CD4-positive, alpha-beta T cell (primary cell): ENCODE measurements around the gene CAMTA1. TPM values are rescaled to one million over a fixed set of nuclear protein-coding genes. Genes with fewer than 3 reads are reported as not detected.

Source experiments
- ATAC-seq: fragments of 200-7000 bp; cut with Tn5 transposase; one replicate; pipeline ENCODE4 v1.10.0; 2022; ENCODE audit warnings: mild to moderate bottlenecking; ENCODE audit not compliant: poor library complexity
- CTCF ChIA-PET: fragments of 350-600 bp; sonication (Branson Sonifier 250); formaldehyde crosslinking; loops from one replicate; lab custom pipeline; 2021; ENCODE audit warnings: antibody characterized with exemption, inconsistent platforms; lab: Charles Lee
- POLR2A ChIA-PET: fragments of 350-600 bp; sonication (Branson Sonifier 250); formaldehyde crosslinking; loops from one replicate; lab custom pipeline; 2021; ENCODE audit warnings: antibody characterized with exemption, inconsistent platforms; lab: Charles Lee
- DNase-seq, 14 experiments: peaks; one replicate each; pipeline ENCODE4 v3.0.0-alpha.2; 2013 to 2020; ENCODE audit warnings: mixed read lengths in 2 of 14
- H3K27ac ChIP-seq, 2 donors: one replicate each; pipeline versions ENCODE4 v1.5.1 to v1.7.0; 2013; ENCODE audit warnings: low read length in 2 of 2, low read depth in 1 of 2, mild to moderate bottlenecking in 1 of 2
- H3K27me3 ChIP-seq, 2 experiments: 1 replicate in 1 of 2; 2 replicates in 1 of 2; pipeline versions ENCODE4 v1.6.1 to v1.7.0; 2013; ENCODE audit warnings: low read length in 2 of 2, control low read depth in 1 of 2, mild to moderate bottlenecking in 1 of 2, moderate library complexity in 1 of 2; ENCODE audit not compliant: insufficient read depth in 2 of 2, control insufficient read depth in 1 of 2
- H3K36me3 ChIP-seq: one replicate; pipeline ENCODE4 v1.6.1; 2013; ENCODE audit warnings: low read length, control low read depth; ENCODE audit not compliant: insufficient read depth
- H3K4me1 ChIP-seq: one replicate; pipeline ENCODE4 v1.6.1; 2013; ENCODE audit warnings: low read length, control low read depth; ENCODE audit not compliant: insufficient read depth
- H3K4me3 ChIP-seq: one replicate; pipeline ENCODE4 v1.5.1; 2013; ENCODE audit warnings: mild to moderate bottlenecking, low read length, moderate library complexity
- H3K9me3 ChIP-seq, 2 experiments: 1 replicate in 1 of 2; 2 replicates in 1 of 2; pipeline versions ENCODE4 v1.6.1 to v1.7.0; 2013; ENCODE audit warnings: low read length in 2 of 2, mild to moderate bottlenecking in 2 of 2, control low read depth in 1 of 2, moderate library complexity in 1 of 2; ENCODE audit not compliant: control insufficient read depth in 1 of 2, insufficient read depth in 1 of 2
- H3K27ac Mint-ChIP-seq: one replicate; pipeline ENCODE4 v1.8.0; 2020; ENCODE audit warnings: mixed read lengths
- H3K27me3 Mint-ChIP-seq: one replicate; pipeline ENCODE4 v1.8.0; 2021; ENCODE audit warnings: mixed read lengths
- H3K36me3 Mint-ChIP-seq: one replicate; pipeline ENCODE4 v1.8.0; 2021; ENCODE audit warnings: low read depth, mixed read lengths
- H3K4me1 Mint-ChIP-seq: one replicate; pipeline ENCODE4 v1.8.0; 2021; ENCODE audit warnings: low read depth, mixed read lengths
- H3K4me3 Mint-ChIP-seq: one replicate; pipeline ENCODE4 v1.8.0; 2020; ENCODE audit warnings: mild to moderate bottlenecking, mixed read lengths
- H3K9me3 Mint-ChIP-seq: one replicate; pipeline ENCODE4 v1.8.0; 2020; ENCODE audit warnings: mixed read lengths
- CTCF ChIP-seq: fragments of 200-600 bp; IDR thresholded peaks from one replicate; pipeline ENCODE4 v1.8.0; 2022; ENCODE audit warnings: antibody characterized with exemption, mild to moderate bottlenecking
- intact Hi-C, 2 experiments: fragments of 100-400 bp; cut with DNase I in 1 of 2; cut with micrococcal nuclease in 1 of 2; formaldehyde crosslinking; loops; one replicate each; pipeline versions ENCODE4 v1.15.1 to v1.9.0; 2023 to 2025; cut with DNase I, micrococcal nuclease
- total RNA-seq, 174 experiments: library from RNA in 2 of 174; stranded (reverse) in 2 of 174; gene quantifications; one replicate each; pipeline ENCODE4 v1.2.3 and lab custom pipeline; 2021 to 2026

CAMTA1 gene
- total RNA-seq, 2 experiments from 2014 or later = 38.6 to 39.3 TPM

GRCh38 chr1:7103874-7104273, 318.6 kb downstream of the CAMTA1 start:
- H3K4me1 Mint-ChIP-seq = no peaks in the 10 kb centered on the region
- intact Hi-C loops = no loop called here
- H3K4me3 ChIP-seq = no peak overlapping the region
- no peaks in the 10 kb centered on the region for H3K9me3 ChIP-seq
- DNase-seq (no peak), ATAC-seq (no peak)
- ChIA-PET POLR2A (no interaction called here), CTCF (no interaction called here)
- H3K4me1 ChIP-seq = no peaks in the 10 kb centered on the region
- H3K27ac ChIP-seq = no peak overlapping the region
- H3K36me3 Mint-ChIP-seq = no peaks in the 10 kb centered on the region
- H3K4me3 Mint-ChIP-seq = no peak overlapping the region
- TF ChIP-seq CTCF = no peak
- H3K27ac Mint-ChIP-seq = no peak overlapping the region
- peaks cover 0 to 3% of the 10 kb centered on the region in 2 experiments for H3K27me3 ChIP-seq
- H3K9me3 Mint-ChIP-seq = no peaks in the 10 kb centered on the region
- H3K27me3 Mint-ChIP-seq = peaks cover 19% of the 10 kb centered on the region
- H3K36me3 ChIP-seq = no peaks in the 10 kb centered on the region

- H3K27me3 Mint-ChIP-seq = peaks cover 19% of the 10 kb centered on the region
- no peak for DNase-seq
Measured at GRCh38 chr1:7104339-7104738, 319.1 kb downstream of the CAMTA1 start.

GRCh38 chr1:7105269-7105668, 320.0 kb downstream of the CAMTA1 start:
- no peak overlapping the region for H3K27ac Mint-ChIP-seq
- intact Hi-C loops = no loop called here
- H3K36me3 Mint-ChIP-seq = no peaks in the 10 kb centered on the region
- peaks cover 16% of the 10 kb centered on the region for H3K27me3 Mint-ChIP-seq
- H3K4me3 ChIP-seq = no peak overlapping the region
- no peaks in the 10 kb centered on the region for H3K4me1 ChIP-seq
- CTCF ChIA-PET = no interaction called here
- no peak overlapping the region for H3K4me3 Mint-ChIP-seq
- no peaks in the 10 kb centered on the region for H3K9me3 Mint-ChIP-seq
- H3K27ac ChIP-seq = no peak overlapping the region
- TF ChIP-seq CTCF = no peak
- H3K4me1 Mint-ChIP-seq = no peaks in the 10 kb centered on the region
- no peaks in the 10 kb centered on the region for H3K9me3 ChIP-seq
- H3K27me3 ChIP-seq = no peaks in the 10 kb centered on the region
- POLR2A ChIA-PET = no interaction called here
- ATAC-seq = no peak
- no peaks in the 10 kb centered on the region for H3K36me3 ChIP-seq
- DNase-seq = no peak

More at GRCh38 chr1:7104339-7104738, 319.1 kb downstream of the CAMTA1 start:
- no peak for TF ChIP-seq CTCF
- no peaks in the 10 kb centered on the region for H3K9me3 ChIP-seq
- no peaks in the 10 kb centered on the region for H3K36me3 Mint-ChIP-seq
- intact Hi-C loops = no loop called here
- no peaks in the 10 kb centered on the region for H3K9me3 Mint-ChIP-seq
- H3K4me1 ChIP-seq = no peaks in the 10 kb centered on the region
- ChIA-PET POLR2A (no interaction called here), CTCF (no interaction called here)
- H3K27ac ChIP-seq = no peak overlapping the region
- no peaks in the 10 kb centered on the region for H3K36me3 ChIP-seq
- no peak for ATAC-seq
- H3K27me3 ChIP-seq = peaks cover 0 to 3% of the 10 kb centered on the region in 2 experiments
- H3K27ac Mint-ChIP-seq = no peak overlapping the region
- H3K4me3 ChIP-seq = no peak overlapping the region
- no peak overlapping the region for H3K4me3 Mint-ChIP-seq
- H3K4me1 Mint-ChIP-seq = no peaks in the 10 kb centered on the region
